Thymus (tissue), 11 donors: ENCODE measurements around the gene CD9. TPM values are rescaled to one million over a fixed set of nuclear protein-coding genes. Genes with fewer than 3 reads are reported as not detected.
A peak's percentile ranks its signal among the peaks of the same experiment; 100 is the strongest.

Experiments used
- DNase-seq, 9 donors: peaks; one replicate each; pipeline ENCODE4 v3.0.0-alpha.2; 2013; ENCODE audit warnings: low spot score in 9 of 9, low read depth in 6 of 9, missing footprints in 1 of 9
- H3K27ac ChIP-seq, 2 donors: one replicate each; pipeline ENCODE4 v1.5.1; 2013; ENCODE audit warnings: control low read depth in 1 of 2, low read depth in 1 of 2, low read length in 1 of 2, mild to moderate bottlenecking in 1 of 2, moderate library complexity in 1 of 2
- H3K27me3 ChIP-seq, 2 donors: one replicate each; pipeline ENCODE4 v1.5.1; 2013; ENCODE audit warnings: low read length in 1 of 2; ENCODE audit not compliant: control insufficient read depth in 2 of 2, insufficient read depth in 1 of 2
- H3K36me3 ChIP-seq, 2 donors: one replicate each; pipeline ENCODE4 v1.5.1; 2013; ENCODE audit warnings: low read length in 1 of 2, mild to moderate bottlenecking in 1 of 2, moderate library complexity in 1 of 2; ENCODE audit not compliant: control insufficient read depth in 2 of 2, insufficient read depth in 2 of 2
- H3K4me1 ChIP-seq, 2 donors: one replicate each; pipeline ENCODE4 v1.5.1; 2013; ENCODE audit warnings: low read length in 2 of 2; ENCODE audit not compliant: control insufficient read depth in 2 of 2, insufficient read depth in 2 of 2
- H3K4me3 ChIP-seq, 2 donors: one replicate each; pipeline ENCODE4 v1.5.1; 2013; ENCODE audit warnings: low read length in 2 of 2, control low read depth in 1 of 2, mild to moderate bottlenecking in 1 of 2
- H3K9me3 ChIP-seq, 2 donors: one replicate each; pipeline ENCODE4 v1.5.1; 2013; ENCODE audit warnings: low read length in 1 of 2, mild to moderate bottlenecking in 1 of 2; ENCODE audit not compliant: control insufficient read depth in 2 of 2, insufficient read depth in 1 of 2
- WGBS: extraction: QIAGEN DNeasy Blood & Tissue Kit; methylation state at CpG from one replicate; pipeline ENCODE4 v1.1.7; 2013; 5-methylcytosine and 5-hydroxymethylcytosine counted together
- polyA plus RNA-seq: library from polyadenylated mRNA; stranded (reverse); fragments of 200-250 nt; gene quantifications from one replicate; pipeline ENCODE4 v1.2.3, GENCODE V29; 2013
- total RNA-seq: library from RNA; stranded (reverse); fragments of 120-200 nt; gene quantifications from one replicate; pipeline ENCODE4 v1.2.4, GENCODE V29; 2013
- donor health status: healthy.

Gene CD9
- total and polyA plus RNA-seq, 2 donors, result 50.0 to 198 TPM

GRCh38 chr12:6263931-6264330 is 63.7 kb downstream of the CD9 start:
- no peaks in the 10 kb centered on the region for H3K9me3 ChIP-seq
- no peak for DNase-seq
- no peaks in the 10 kb centered on the region for H3K36me3 ChIP-seq
- H3K4me1 ChIP-seq, result peaks cover 16 to 27% of the 10 kb centered on the region in 2 donors
- WGBS, result 98% methylated on average over 4 of the region's 4 CpGs
- H3K4me3 ChIP-seq, result no peak overlapping the region
- H3K27ac ChIP-seq, result no peak overlapping the region
- H3K27me3 ChIP-seq, result no peaks in the 10 kb centered on the region

- peak overlapping the region in 1 of 2 donors; percentile 37 for H3K27ac ChIP-seq
- no peaks in the 10 kb centered on the region for H3K27me3 ChIP-seq
- no peak overlapping the region for H3K4me3 ChIP-seq
- no peak for DNase-seq
- H3K9me3 ChIP-seq, result no peaks in the 10 kb centered on the region
- WGBS, result 97% methylated on average over 11 of the region's 11 CpGs
- no peaks in the 10 kb centered on the region for H3K36me3 ChIP-seq
- peaks cover 16 to 27% of the 10 kb centered on the region in 2 donors for H3K4me1 ChIP-seq
Observed at GRCh38 chr12:6264402-6265037, 64.3 kb downstream of the CD9 start.

GRCh38 chr12:6265038-6265405 is 64.8 kb downstream of the CD9 start:
- Histone ChIP-seq H3K4me3 (no peak overlapping the region), H3K9me3 (no peaks in the 10 kb centered on the region), H3K27ac (no peak overlapping the region), H3K27me3 (no peaks in the 10 kb centered on the region), H3K36me3 (no peaks in the 10 kb centered on the region), H3K4me1 (peaks cover 16 to 27% of the 10 kb centered on the region in 2 donors)
- DNase-seq, result no peak
- 94% methylated on average over 2 of the region's 2 CpGs for WGBS

- 98% methylated on average over 7 of the region's 7 CpGs for WGBS
- H3K27me3 ChIP-seq, result no peaks in the 10 kb centered on the region
- H3K4me1 ChIP-seq, result peaks cover 16 to 27% of the 10 kb centered on the region in 2 donors
- no peaks in the 10 kb centered on the region for H3K36me3 ChIP-seq
- H3K27ac ChIP-seq, result no peak overlapping the region
- H3K4me3 ChIP-seq, result no peak overlapping the region
- H3K9me3 ChIP-seq, result no peaks in the 10 kb centered on the region
- DNase-seq, result no peak
Observed at GRCh38 chr12:6266541-6266966, 66.4 kb downstream of the CD9 start.

- no peaks in the 10 kb centered on the region for H3K36me3 ChIP-seq
- H3K27me3 ChIP-seq, result no peaks in the 10 kb centered on the region
- H3K27ac ChIP-seq, result peak overlapping the region in 1 of 2 donors; percentile 3
- no peak overlapping the region for H3K4me3 ChIP-seq
- no peak for DNase-seq
- WGBS, result 75% methylated on average over 12 of the region's 12 CpGs
- H3K4me1 ChIP-seq, result peaks cover 12 to 24% of the 10 kb centered on the region in 2 donors
- H3K9me3 ChIP-seq, result no peaks in the 10 kb centered on the region
Observed at GRCh38 chr12:6266971-6267721, 66.9 kb downstream of the CD9 start.

- WGBS, result 94% methylated on average over 10 of the region's 10 CpGs
- DNase-seq, result no peak
- no peak overlapping the region for H3K27ac ChIP-seq
- H3K36me3 ChIP-seq, result no peaks in the 10 kb centered on the region
- peaks cover 2 to 20% of the 10 kb centered on the region in 2 donors for H3K4me1 ChIP-seq
- no peaks in the 10 kb centered on the region for H3K9me3 ChIP-seq
- H3K4me3 ChIP-seq, result no peak overlapping the region
- peaks cover 0 to 7% of the 10 kb centered on the region in 2 donors for H3K27me3 ChIP-seq
Observed at GRCh38 chr12:6268484-6269157, 68.4 kb downstream of the CD9 start.

GRCh38 chr12:6269986-6270385 is 69.8 kb downstream of the CD9 start:
- Histone ChIP-seq H3K4me1 (peaks cover 0 to 20% of the 10 kb centered on the region in 2 donors), H3K9me3 (no peaks in the 10 kb centered on the region), H3K4me3 (no peak overlapping the region), H3K27ac (no peak overlapping the region), H3K27me3 (peaks cover 0 to 20% of the 10 kb centered on the region in 2 donors), H3K36me3 (no peaks in the 10 kb centered on the region)
- DNase-seq, result no peak
- over 99% methylated on average over 16 of the region's 16 CpGs for WGBS

- H3K36me3 ChIP-seq, result no peaks in the 10 kb centered on the region
- H3K4me3 ChIP-seq, result no peak overlapping the region
- peaks cover 0 to 20% of the 10 kb centered on the region in 2 donors for H3K4me1 ChIP-seq
- WGBS, result 92% methylated on average over 8 of the region's 8 CpGs
- no peak for DNase-seq
- H3K9me3 ChIP-seq, result no peaks in the 10 kb centered on the region
- peaks cover 0 to 31% of the 10 kb centered on the region in 2 donors for H3K27me3 ChIP-seq
- no peak overlapping the region for H3K27ac ChIP-seq
Observed at GRCh38 chr12:6271281-6271680, 71.1 kb downstream of the CD9 start.
